Measurements from ENCODE around the gene DVL2. TPM values are rescaled to one million over a fixed set of nuclear protein-coding genes. Genes with fewer than 3 reads are reported as not detected.

DVL2 gene
- total and polyA plus RNA-seq, 2 of the 13 experiments (the other 11 are each of a cell fraction or from before 2014, with no cell fraction given), result 5.7 to 38.2 TPM

- BruUV-seq (replicated peaks), result no TSS peak
- Histone ChIP-seq H3K27ac (ENCODE audit: extremely low read length, insufficient read depth, low read length) (peak overlapping the region; percentile 70), H3K4me3 (replicated peaks in 1 of 3; ENCODE audit: insufficient read depth in 1 of 3, low read depth in 2 of 3, low read length in 3 of 3) (peak overlapping the region in 1 of 3 experiments; percentile 50; a peak in 2 of 6 replicates), H3K4me2 (ENCODE audit: low read depth, low read length) (peak overlapping the region; percentile 77), H3K4me1 (ENCODE audit: insufficient read depth, low read length) (peaks cover 53% of the 10 kb centered on the region), H3K79me2 (ENCODE audit: insufficient read depth, low read length) (peaks cover 2% of the 10 kb centered on the region), H4K20me1 (ENCODE audit: insufficient read depth, low read length) (no peaks in the 10 kb centered on the region), H3K36me3 (replicated peaks in 1 of 2; ENCODE audit: control insufficient read depth in 1 of 2, insufficient read depth in 2 of 2, low read length in 2 of 2) (peaks cover 4 to 9% of the 10 kb centered on the region in 2 experiments; a peak in 4 of 5 replicates), H3K9me3 (ENCODE audit: low read length) (no peaks in the 10 kb centered on the region), H3K9ac (ENCODE audit: insufficient read depth, low read depth, low read length) (peak overlapping the region; percentile 43; the same call in 1 of the 2 replicates), H2AFZ (ENCODE audit: low read length) (no peak overlapping the region), H3K27me3 (ENCODE audit: control insufficient read depth in 1 of 2, insufficient read depth in 2 of 2, low read length in 2 of 2) (no peaks in the 10 kb centered on the region)
- FAIRE-seq (no peak), DNase-seq (ENCODE audit: low spot score) (no peak), ATAC-seq (no peak)
- 91% methylated on average over 5 of the region's 6 CpGs for WGBS (ENCODE audit: low lambda C conversion rate)
- ChIA-PET CTCF (ENCODE audit: low intra/inter-chr PET ratio, low total read pairs) (no interaction called here), POLR2A (interaction anchor here (0.6 to 3.5 kb wide), 9 partner anchors 18 to 368 kb away, joined by 3 to 35 read pairs (median 5); partner anchors contain the start of genes DVL2, GABARAP, NEURL4 and PHF23)
- in situ Hi-C loops (cut with HindIII; ENCODE audit: extremely low pct_ligation_motif_present, low pct_unique_long_range_greater_than_20kb) (no loop called here), intact Hi-C loops (cut with micrococcal nuclease; ENCODE audit: unreplicated experiment) (no loop called here)
- TF ChIP-seq ZNF44 (CRISPR knock-in tag; IDR thresholded peaks at IDR 0.05) (0 out of 2 replicates have a peak, but pooled peaks have one; percentile 0), MZF1 (CRISPR knock-in tag; IDR thresholded peaks at IDR 0.05; ENCODE audit: borderline replicate concordance) (no peak), ZC3H4 (CRISPR knock-in tag; IDR thresholded peaks at IDR 0.05; ENCODE audit: borderline replicate concordance) (0 out of 2 replicates have a peak, but pooled peaks have one; percentile 17), KDM5B (CRISPR knock-in tag; IDR thresholded peaks at IDR 0.05; ENCODE audit: borderline replicate concordance) (0 out of 2 replicates have a peak, but pooled peaks have one; percentile 4), BCL3 (CRISPR knock-in tag; IDR thresholded peaks at IDR 0.05) (peak; percentile 12; the same call in 1 of the 2 replicates)
Observed at GRCh38 chr17:7259555-7259889, 25.2 kb upstream of the DVL2 start.

Measured in HepG2 (cell line).